NCI-H187 (cell line): Measurements from ENCODE around the gene NCOR2.

Source experiments
- DNase-seq, 2 experiments: peaks; one replicate each; lab custom pipeline; 2025; lab: John Stamatoyannopoulos, UW

Gene NCOR2

GRCh38 chr12:124543590-124544310 is 23.7 kb downstream of the NCOR2 start:
- DNase-seq, result no peak

- DNase-seq, result no peak
Observed at GRCh38 chr12:124543052-124543589, 24.3 kb downstream of the NCOR2 start.

- no peak for DNase-seq
Observed at GRCh38 chr12:124542021-124542949, 25.1 kb downstream of the NCOR2 start.

- DNase-seq, result no peak
Observed at GRCh38 chr12:124541322-124541721, 26.1 kb downstream of the NCOR2 start.

GRCh38 chr12:124539084-124540041 is 28.0 kb downstream of the NCOR2 start:
- DNase-seq, result no peak

GRCh38 chr12:124538194-124539082 is 29.0 kb downstream of the NCOR2 start:
- DNase-seq, result no peak

- no peak for DNase-seq
Observed at GRCh38 chr12:124537525-124538193, 29.8 kb downstream of the NCOR2 start.

GRCh38 chr12:124536641-124537040 is 30.8 kb downstream of the NCOR2 start:
- no peak for DNase-seq

- DNase-seq, result no peak
Observed at GRCh38 chr12:124534776-124535740, 32.4 kb downstream of the NCOR2 start.

- DNase-seq, result no peak
Observed at GRCh38 chr12:124533456-124533855, 34.0 kb downstream of the NCOR2 start.

- no peak for DNase-seq
Observed at GRCh38 chr12:124532967-124533366, 34.4 kb downstream of the NCOR2 start.

GRCh38 chr12:124532331-124532750 is 35.1 kb downstream of the NCOR2 start:
- DNase-seq, result no peak

GRCh38 chr12:124531906-124532305 is 35.5 kb downstream of the NCOR2 start:
- DNase-seq, result no peak

- peak in 1 of 2 experiments; percentile 44 for DNase-seq
Observed at GRCh38 chr12:124531281-124531745, 36.1 kb downstream of the NCOR2 start.

- no peak for DNase-seq
Observed at GRCh38 chr12:124530637-124531263, 36.7 kb downstream of the NCOR2 start.

GRCh38 chr12:124529565-124530276 is 37.7 kb downstream of the NCOR2 start:
- DNase-seq, result no peak

GRCh38 chr12:124527861-124528561 is 39.4 kb downstream of the NCOR2 start:
- no peak for DNase-seq
